H1 (cell line): ENCODE results near the gene ARHGAP1. TPM values are rescaled to one million over a fixed set of nuclear protein-coding genes. Genes with fewer than 3 reads are reported as not detected.

ENCODE experiments used
- CTCF ChIA-PET: fragments of 300-600 bp; sonication (Branson Sonifier 250); formaldehyde crosslinking; loops from one replicate; lab custom pipeline; 2021; ENCODE audit not compliant: partially characterized antibody; lab: Charles Lee
- POLR2A ChIA-PET: fragments of 300-600 bp; sonication (Branson Sonifier 250); formaldehyde crosslinking; loops from one replicate; lab custom pipeline; 2021; ENCODE audit warnings: inconsistent platforms; ENCODE audit not compliant: partially characterized antibody; lab: Charles Lee
- DNase-seq, 2 experiments: peaks; one replicate each; pipeline versions ENCODE4 v3.0.0 to v3.0.0-alpha.2; 2010 to 2022; ENCODE audit warnings: low spot score in 2 of 2, low read depth in 1 of 2, mixed read lengths in 1 of 2
- FAIRE-seq: peaks from 2 replicates; lab custom pipeline; 2011; peaks lifted over from hg19 to GRCh38; lab: Jason Lieb, UNC
- H2AFZ ChIP-seq: 2 replicates; pipeline ENCODE4 v1.8.1; 2012; ENCODE audit warnings: low read length, inconsistent platforms
- H2AK5ac ChIP-seq: 2 replicates; pipeline ENCODE4 v1.6.1; 2013; ENCODE audit warnings: low read depth, low read length
- H2BK120ac ChIP-seq: replicated peaks from 2 replicates; pipeline ENCODE3; 2013; ENCODE audit warnings: low read depth, low read length, inconsistent platforms
- H2BK12ac ChIP-seq: 2 replicates; pipeline ENCODE4 v1.6.1; 2013; ENCODE audit warnings: low read depth, low read length
- H2BK15ac ChIP-seq: 2 replicates; pipeline ENCODE4 v1.6.1; 2013; ENCODE audit warnings: low read length
- H2BK20ac ChIP-seq: 2 replicates; pipeline ENCODE4 v1.6.1; 2013; ENCODE audit warnings: low read length
- H2BK5ac ChIP-seq: 2 replicates; pipeline ENCODE4 v1.6.1; 2013; ENCODE audit warnings: low read depth, low read length
- H3K14ac ChIP-seq: 2 replicates; pipeline ENCODE4 v1.6.1; 2013; ENCODE audit warnings: inconsistent platforms; ENCODE audit not compliant: insufficient read length
- H3K18ac ChIP-seq: 2 replicates; pipeline ENCODE4 v1.6.1; 2013; ENCODE audit warnings: low read length; ENCODE audit errors: extremely low read depth
- H3K23ac ChIP-seq: 2 replicates; pipeline ENCODE4 v1.6.1; 2013; ENCODE audit warnings: inconsistent platforms; ENCODE audit not compliant: insufficient read length
- H3K23me2 ChIP-seq: 2 replicates; pipeline ENCODE4 v1.6.1; 2013; ENCODE audit warnings: low read depth, low read length
- H3K27ac ChIP-seq: 2 replicates; pipeline ENCODE4 v1.6.1; 2011; ENCODE audit warnings: low read depth, low read length, inconsistent platforms
- H3K27me3 ChIP-seq, 4 experiments: replicated peaks in 1 of 4; 1 replicate in 1 of 4; 2 replicates in 3 of 4; pipeline versions ENCODE4 v1.6.1 to v1.8.1; 2011 to 2013; ENCODE audit warnings: low read length in 3 of 4, mild to moderate bottlenecking in 3 of 4, inconsistent platforms in 2 of 4, mixed read lengths in 2 of 4, moderate library complexity in 1 of 4; ENCODE audit not compliant: control insufficient read depth in 3 of 4, insufficient read depth in 3 of 4; ENCODE audit errors: extremely low read depth in 1 of 4
- H3K36me3 ChIP-seq, 4 experiments: 2 replicates each; pipeline versions ENCODE4 v1.6.1 to v1.8.1; 2011 to 2013; ENCODE audit warnings: mild to moderate bottlenecking in 4 of 4, low read length in 3 of 4, moderate library complexity in 2 of 4, control low read depth in 1 of 4, inconsistent platforms in 1 of 4; ENCODE audit not compliant: insufficient read depth in 4 of 4, control insufficient read depth in 2 of 4
- H3K4ac ChIP-seq: replicated peaks from 2 replicates; pipeline ENCODE3; 2013; ENCODE audit warnings: low read length, low read depth, mixed read lengths, inconsistent platforms; ENCODE audit not compliant: insufficient read length
- H3K4me1 ChIP-seq, 4 experiments: replicated peaks in 1 of 4; 1 replicate in 1 of 4; 2 replicates in 3 of 4; pipeline versions ENCODE4 v1.6.1 to v1.8.1; 2011 to 2013; ENCODE audit warnings: low read length in 3 of 4, inconsistent platforms in 2 of 4, mixed read lengths in 1 of 4; ENCODE audit not compliant: insufficient read depth in 4 of 4, control insufficient read depth in 3 of 4
- H3K4me2 ChIP-seq, 2 experiments: 2 replicates each; pipeline versions ENCODE4 v1.6.1 to v1.8.1; 2011 to 2013; ENCODE audit warnings: low read depth in 2 of 2, low read length in 2 of 2, control low read depth in 1 of 2, inconsistent platforms in 1 of 2, mild to moderate bottlenecking in 1 of 2; ENCODE audit not compliant: insufficient read depth in 1 of 2
- H3K4me3 ChIP-seq, 4 experiments: fragments of 200-600, 300-600 bp in 1 of 4; sonication (generic), shearing (Covaris generic), sonication (Bioruptor Twin) in 1 of 4; 2 replicates each; pipeline versions ENCODE4 v1.5.1 to v1.8.1; 2011 to 2016; ENCODE audit warnings: low read length in 4 of 4, low read depth in 3 of 4, control low read depth in 2 of 4, inconsistent platforms in 2 of 4, mild to moderate bottlenecking in 2 of 4, mixed read lengths in 1 of 4, moderate library complexity in 1 of 4; ENCODE audit not compliant: insufficient read depth in 2 of 4; ENCODE audit errors: extremely low read depth in 1 of 4
- H3K56ac ChIP-seq: replicated peaks from 2 replicates; pipeline ENCODE3; 2013; ENCODE audit warnings: low read depth, mild to moderate bottlenecking, mixed read lengths, low read length, inconsistent platforms; ENCODE audit not compliant: insufficient read length
- H3K79me1 ChIP-seq: 2 replicates; pipeline ENCODE4 v1.6.1; 2013; ENCODE audit warnings: low read depth, low read length, control low read depth
- H3K79me2 ChIP-seq, 2 experiments: 2 replicates each; pipeline versions ENCODE4 v1.6.1 to v1.8.1; 2012 to 2013; ENCODE audit warnings: low read length in 2 of 2, mild to moderate bottlenecking in 2 of 2, inconsistent platforms in 1 of 2; ENCODE audit not compliant: insufficient read depth in 2 of 2, control insufficient read depth in 1 of 2
- H3K9ac ChIP-seq, 4 experiments: replicated peaks in 1 of 4; 1 replicate in 1 of 4; 2 replicates in 3 of 4; pipeline versions ENCODE4 v1.6.1 to v1.8.1; 2011 to 2013; ENCODE audit warnings: low read depth in 3 of 4, low read length in 3 of 4, control low read depth in 2 of 4, mild to moderate bottlenecking in 2 of 4, moderate library complexity in 2 of 4, inconsistent platforms in 1 of 4; ENCODE audit errors: extremely low read depth in 1 of 4
- H3K9me3 ChIP-seq, 2 experiments: 2 replicates each; pipeline versions ENCODE4 v1.6.1 to v1.8.1; 2012 to 2013; ENCODE audit warnings: mild to moderate bottlenecking in 2 of 2, moderate library complexity in 2 of 2, control low read depth in 1 of 2, inconsistent platforms in 1 of 2, low read depth in 1 of 2, low read length in 1 of 2, mixed read lengths in 1 of 2; ENCODE audit not compliant: insufficient read depth in 2 of 2
- H4K20me1 ChIP-seq, 2 experiments: replicated peaks in 1 of 2; 2 replicates each; pipeline versions ENCODE3 to v1.8.1; 2011 to 2013; ENCODE audit warnings: inconsistent platforms in 2 of 2, low read length in 2 of 2, mild to moderate bottlenecking in 1 of 2; ENCODE audit not compliant: insufficient read depth in 2 of 2, control insufficient read depth in 1 of 2
- H4K5ac ChIP-seq: 2 replicates; pipeline ENCODE4 v1.6.1; 2013; ENCODE audit warnings: low read length, low read depth, mixed read lengths, inconsistent platforms; ENCODE audit not compliant: insufficient read length
- H4K8ac ChIP-seq: 2 replicates; pipeline ENCODE4 v1.8.0; 2013; ENCODE audit warnings: mild to moderate bottlenecking, moderate library complexity, low read length, inconsistent platforms; ENCODE audit not compliant: insufficient read depth; ENCODE audit errors: extremely low read depth
- H4K91ac ChIP-seq: replicated peaks from 2 replicates; pipeline ENCODE3; 2013; ENCODE audit warnings: low read length, mixed read lengths, inconsistent platforms; ENCODE audit not compliant: insufficient read length
- JUND ChIP-seq: IDR thresholded peaks from 2 replicates; pipeline ENCODE4 v1.6.1; 2011; ENCODE audit warnings: mild to moderate bottlenecking, improper control_type of control experiment, low read length
- POLR2A ChIP-seq, 2 experiments: IDR thresholded peaks; 1 replicate in 1 of 2; 2 replicates in 1 of 2; pipeline ENCODE4 v1.6.1; 2011; ENCODE audit warnings: low read depth in 2 of 2, low read length in 2 of 2, mild to moderate bottlenecking in 2 of 2; ENCODE audit errors: control extremely low read depth in 1 of 2
- RAD21 ChIP-seq, 2 experiments: IDR thresholded peaks in 1 of 2; conservative IDR thresholded peaks in 1 of 2; 2 replicates each; pipeline ENCODE4 v1.6.1; 2011; ENCODE audit warnings: low read depth in 2 of 2, low read length in 2 of 2, improper control_type of control experiment in 1 of 2, inconsistent platforms in 1 of 2, mild to moderate bottlenecking in 1 of 2, moderate library complexity in 1 of 2
- RFX5 ChIP-seq: IDR thresholded peaks from 2 replicates; pipeline ENCODE4 v1.6.1; 2011; ENCODE audit warnings: low read depth, low read length, improper control_type of control experiment, borderline replicate concordance
- SIRT6 ChIP-seq: IDR thresholded peaks from one replicate; pipeline ENCODE4 v1.7.1; 2012; ENCODE audit warnings: low read length, inconsistent platforms
- WGBS, 2 experiments: shearing (Covaris generic) in 1 of 2; methylation state at CpG; one replicate each; pipeline versions ENCODE4 v1.1.6 to v1.1.7; 2013 to 2015; ENCODE audit warnings: low lambda C conversion rate in 2 of 2, mixed read lengths in 2 of 2, inconsistent platforms in 1 of 2, low coverage in 1 of 2, missing lambda C conversion rate in 1 of 2; ENCODE audit not compliant: insufficient replicate concordance in 2 of 2, insufficient coverage in 1 of 2, insufficient read length in 1 of 2; ENCODE audit errors: extremely low coverage in 1 of 2, missing lambda C conversion rate in 1 of 2; 5-methylcytosine and 5-hydroxymethylcytosine counted together
- polyA plus RNA-seq, 7 experiments: library from polyadenylated mRNA; depleted of rRNA in 3 of 7; stranded (reverse) in 5 of 7; unstranded in 2 of 7; fragments of >200 nt in 5 of 7; fragments of 200-250 nt in 2 of 7; gene quantifications; 1 replicate in 5 of 7; 2 replicates in 1 of 7; 4 replicates in 1 of 7; pipeline versions ENCODE4 v1.2.1 to v1.2.3, GENCODE V29; 2011 to 2013; ENCODE audit warnings: missing spikeins in 2 of 7, mixed read lengths in 2 of 7
- total RNA-seq: library from RNA; stranded (reverse); fragmentation: NEBNext Ultra II Directional; extraction: Animal tissue kit (Norgen Biotek cat#: 25700); gene quantifications from 2 replicates; pipeline ENCODE4 v1.2.1, GENCODE V29; 2021
- TF ChIP-seq, protein P1 (sequence below): IDR thresholded peaks from 2 replicates; pipeline ENCODE4 v1.6.1; 2012; ENCODE audit warnings: low read length, inconsistent platforms

The ARHGAP1 gene
- total and polyA plus RNA-seq, 2 of the 8 experiments (the other 6 are each of a cell fraction or from before 2014, with no cell fraction given) = 28.6 to 58.8 TPM

DNA sequence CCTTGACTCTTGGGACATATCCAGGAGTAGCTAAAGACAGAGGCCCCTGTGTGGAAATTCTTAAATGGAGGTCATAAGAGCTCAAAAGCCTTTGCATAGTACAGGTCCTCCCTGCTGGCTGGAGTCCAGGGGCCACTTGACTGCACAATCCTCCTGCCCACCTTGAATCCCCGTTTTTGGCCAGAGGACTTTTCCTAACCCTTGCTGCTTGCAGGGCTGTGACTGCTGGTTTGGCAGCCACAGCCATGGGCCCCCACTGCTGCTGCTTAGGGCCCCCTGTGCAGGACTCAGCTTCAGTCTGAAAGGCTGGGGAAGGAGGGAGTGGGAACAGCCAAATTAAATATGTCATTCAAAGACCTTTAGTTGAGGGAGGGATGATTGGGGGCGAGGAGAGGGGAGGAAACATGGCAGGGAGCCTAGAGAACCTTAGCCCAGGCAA lies 33.4 kb downstream of the ARHGAP1 start:
- H2AK5ac ChIP-seq = no peak overlapping the region
- no peak overlapping the region for H4K5ac ChIP-seq
- no peak overlapping the region for H3K14ac ChIP-seq
- H3K79me2 ChIP-seq = no peaks in the 10 kb centered on the region
- H3K9me3 ChIP-seq = no peaks in the 10 kb centered on the region
- no peak overlapping the region for H3K23ac ChIP-seq
- H2BK15ac ChIP-seq = no peak overlapping the region
- DNase-seq (no peak), FAIRE-seq (no peak)
- no peak overlapping the region for H3K4ac ChIP-seq
- 81% methylated on average over 2 of the region's 2 CpGs; no CpG with 5 or more reads in 1 of the 2 experiments for WGBS, 2 experiments
- no peak overlapping the region for H3K18ac ChIP-seq
- H2BK20ac ChIP-seq = no peak overlapping the region
- no peak overlapping the region for H2BK12ac ChIP-seq
- H4K91ac ChIP-seq = no peak overlapping the region
- TF ChIP-seq, protein P1, sequence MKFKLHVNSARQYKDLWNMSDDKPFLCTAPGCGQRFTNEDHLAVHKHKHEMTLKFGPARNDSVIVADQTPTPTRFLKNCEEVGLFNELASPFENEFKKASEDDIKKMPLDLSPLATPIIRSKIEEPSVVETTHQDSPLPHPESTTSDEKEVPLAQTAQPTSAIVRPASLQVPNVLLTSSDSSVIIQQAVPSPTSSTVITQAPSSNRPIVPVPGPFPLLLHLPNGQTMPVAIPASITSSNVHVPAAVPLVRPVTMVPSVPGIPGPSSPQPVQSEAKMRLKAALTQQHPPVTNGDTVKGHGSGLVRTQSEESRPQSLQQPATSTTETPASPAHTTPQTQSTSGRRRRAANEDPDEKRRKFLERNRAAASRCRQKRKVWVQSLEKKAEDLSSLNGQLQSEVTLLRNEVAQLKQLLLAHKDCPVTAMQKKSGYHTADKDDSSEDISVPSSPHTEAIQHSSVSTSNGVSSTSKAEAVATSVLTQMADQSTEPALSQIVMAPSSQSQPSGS = no peak
- no peak for TF ChIP-seq JUND
- TF ChIP-seq SIRT6 = no peak
- no peak for TF ChIP-seq RFX5
- TF ChIP-seq POLR2A (IDR thresholded peaks at IDR 0.05; ENCODE audit: control extremely low read depth in 1 of 2, low read depth in 2 of 2, low read length in 2 of 2) = no peak
- TF ChIP-seq RAD21 (IDR thresholded peaks at IDR 0.05 in 1 of 2, conservative IDR thresholded peaks at IDR 0.05 in 1 of 2; ENCODE audit: low read depth in 2 of 2, low read length in 2 of 2) = no peak
- TF ChIP-seq, all 59 proteins: peak for 0
- Histone ChIP-seq H4K8ac (no peak overlapping the region), H4K20me1 (peaks cover 2% of the 10 kb centered on the region in 2 experiments), H2BK5ac (no peak overlapping the region), H3K27me3 (no peaks in the 10 kb centered on the region), H2BK120ac (no peak overlapping the region), H3K36me3 (peaks cover 20 to 54% (median 50%) of the 10 kb centered on the region in 4 experiments), H2AFZ (no peak overlapping the region), H3K4me2 (no peak overlapping the region), H3K27ac (no peak overlapping the region), H3K79me1 (no peaks in the 10 kb centered on the region), H3K56ac (no peak overlapping the region), H3K9ac (no peak overlapping the region), H3K4me3 (no peak overlapping the region), H3K4me1 (no peaks in the 10 kb centered on the region), H3K23me2 (no peaks in the 10 kb centered on the region)
- ChIA-PET CTCF (interaction anchor here (1.4 kb wide), 1 partner anchor 654 kb away, joined by 3 read pairs; no protein-coding TSS in a partner anchor), POLR2A (interaction anchor here (0.5 to 1.2 kb wide), 3 partner anchors 9 to 12 kb away, joined by 3 read pairs; no protein-coding TSS in a partner anchor)
